Stimulated activated naive CD8-positive, alpha-beta T cell treated with anti-CD3 and anti-CD28 coated beads, Interleukin-15, Interleukin-2, amounts not matched to agents 100 ng/mL and 50 ng/mL, for 24 hours (primary cell): ENCODE data around the gene SLAMF9.

Experiments
- H3K27ac Mint-ChIP-seq: one replicate; pipeline ENCODE4 v1.8.0; 2021; ENCODE audit warnings: mild to moderate bottlenecking, mixed read lengths
- H3K27me3 Mint-ChIP-seq: one replicate; pipeline ENCODE4 v1.8.0; 2021; ENCODE audit warnings: mixed read lengths
- H3K36me3 Mint-ChIP-seq: one replicate; pipeline ENCODE4 v1.8.0; 2021; ENCODE audit warnings: low read depth, mixed read lengths
- H3K4me1 Mint-ChIP-seq: one replicate; pipeline ENCODE4 v1.8.0; 2021; ENCODE audit warnings: low read depth, mixed read lengths
- H3K4me3 Mint-ChIP-seq: one replicate; pipeline ENCODE4 v1.8.0; 2021; ENCODE audit warnings: mild to moderate bottlenecking, mixed read lengths
- H3K9me3 Mint-ChIP-seq: one replicate; pipeline ENCODE4 v1.8.0; 2021; ENCODE audit warnings: mixed read lengths

The SLAMF9 gene

DNA sequence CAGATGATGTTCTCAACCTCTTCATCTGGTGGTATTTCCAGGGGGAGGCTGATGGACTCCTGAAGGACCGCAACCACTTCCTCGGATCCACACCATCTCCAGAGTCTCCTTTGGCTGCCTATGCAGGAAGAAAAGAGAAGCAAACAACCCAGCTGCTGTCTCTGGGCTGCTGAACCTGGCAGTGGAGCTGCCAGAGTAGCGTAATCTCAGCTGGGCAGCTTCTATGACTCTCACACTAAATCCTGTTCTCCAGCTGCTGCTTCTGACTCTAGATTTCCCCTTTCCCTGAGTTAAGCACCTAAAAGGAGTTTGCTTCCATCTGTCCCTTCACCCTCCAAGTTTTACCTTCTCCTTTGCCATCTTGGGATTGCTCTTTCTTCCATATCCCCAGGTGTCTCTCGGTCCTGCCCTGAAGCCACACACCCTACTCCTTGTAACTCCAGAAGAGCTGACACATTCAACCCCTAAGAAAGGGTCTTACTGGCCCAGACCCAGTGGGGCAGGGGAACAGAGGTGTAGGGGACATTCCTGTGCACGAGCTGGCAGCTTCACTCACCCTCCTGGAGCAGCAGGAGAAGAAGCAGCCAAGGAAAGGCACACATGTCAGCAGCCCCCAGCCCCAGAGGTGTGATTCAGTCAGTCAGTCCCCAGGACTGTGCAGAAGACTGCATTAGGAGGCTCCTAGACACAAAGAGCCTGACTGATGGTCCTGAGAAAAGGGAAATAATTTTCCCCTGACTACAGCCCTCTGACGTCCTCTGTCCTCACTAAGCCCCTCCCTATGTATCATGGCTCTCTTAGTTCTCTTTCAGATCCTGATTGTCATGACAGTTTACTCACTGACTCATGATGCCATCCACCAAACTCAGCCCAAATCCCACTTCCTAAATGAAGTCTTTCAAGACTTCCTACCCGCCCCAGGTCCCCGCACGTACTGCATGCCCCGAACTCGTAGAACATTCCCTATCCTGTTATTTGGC, at the start of gene SLAMF9:
Gene SLAMF9 (minus strand): TSS at position 702 of the 980 bp plus-strand sequence. CDS start 100 bp downstream, at position 602.
- no peaks in the 10 kb centered on the region for H3K36me3 Mint-ChIP-seq
- H3K4me1 Mint-ChIP-seq: no peaks in the 10 kb centered on the region
- no peak within 1 kb of the TSS for H3K27ac Mint-ChIP-seq
- H3K9me3 Mint-ChIP-seq: no peaks in the 10 kb centered on the region
- peaks cover 16% of the 10 kb centered on the region for H3K27me3 Mint-ChIP-seq
- no peak within 1 kb of the TSS for H3K4me3 Mint-ChIP-seq

- no peak overlapping the region for H3K4me3 Mint-ChIP-seq
- H3K27me3 Mint-ChIP-seq: peaks cover 15% of the 10 kb centered on the region
- H3K36me3 Mint-ChIP-seq: no peaks in the 10 kb centered on the region
- H3K9me3 Mint-ChIP-seq: no peaks in the 10 kb centered on the region
- H3K4me1 Mint-ChIP-seq: no peaks in the 10 kb centered on the region
- H3K27ac Mint-ChIP-seq: no peak overlapping the region
Observed at GRCh38 chr1:160001440-160001839, 47.4 kb upstream of the SLAMF9 start.

DNA sequence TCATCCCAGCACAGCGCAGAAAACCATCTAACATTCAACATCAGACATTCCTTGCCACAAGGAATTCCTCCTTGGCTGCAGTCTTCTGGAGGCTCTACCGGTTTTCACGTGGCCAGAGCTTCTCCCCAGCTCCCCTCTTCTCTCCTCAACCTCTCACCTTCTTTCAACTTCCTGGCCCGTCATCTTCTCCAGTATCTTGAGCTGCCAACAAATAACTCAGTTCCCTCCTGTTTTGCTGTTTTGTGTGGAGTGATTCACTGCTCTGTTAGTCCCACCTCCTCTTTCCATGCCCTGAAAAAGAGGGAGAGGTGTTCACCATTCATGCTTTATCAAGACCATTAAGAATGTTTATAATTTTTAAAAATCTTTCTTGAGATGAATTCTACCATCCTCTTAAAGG, 45.2 kb upstream of the SLAMF9 start:
- H3K4me3 Mint-ChIP-seq: no peak overlapping the region
- no peaks in the 10 kb centered on the region for H3K36me3 Mint-ChIP-seq
- H3K27me3 Mint-ChIP-seq: peaks cover 17% of the 10 kb centered on the region
- H3K4me1 Mint-ChIP-seq: no peaks in the 10 kb centered on the region
- no peak overlapping the region for H3K27ac Mint-ChIP-seq
- H3K9me3 Mint-ChIP-seq: no peaks in the 10 kb centered on the region

DNA sequence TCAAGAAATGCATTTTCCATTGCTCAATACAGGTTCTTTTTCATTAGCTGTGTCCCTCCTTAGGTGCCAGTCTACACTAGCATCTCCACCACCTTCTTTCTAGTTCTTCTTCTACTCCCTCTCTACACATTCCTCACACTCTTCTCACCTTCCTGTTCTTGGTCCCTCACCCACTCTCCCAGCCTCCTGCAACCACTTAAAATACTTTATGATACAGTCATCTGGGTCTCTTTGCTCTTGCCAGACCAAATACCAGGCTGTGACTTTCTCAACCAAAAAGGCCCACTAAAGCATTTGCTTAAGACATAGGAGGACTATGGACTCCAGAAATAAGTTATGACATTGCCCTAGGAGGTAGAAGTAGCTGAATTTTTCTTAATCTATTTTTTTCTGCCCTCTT, 42.6 kb upstream of the SLAMF9 start:
- H3K36me3 Mint-ChIP-seq: no peaks in the 10 kb centered on the region
- H3K9me3 Mint-ChIP-seq: no peaks in the 10 kb centered on the region
- peaks cover 1% of the 10 kb centered on the region for H3K4me1 Mint-ChIP-seq
- no peak overlapping the region for H3K27ac Mint-ChIP-seq
- no peak overlapping the region for H3K4me3 Mint-ChIP-seq
- H3K27me3 Mint-ChIP-seq: peaks cover 26% of the 10 kb centered on the region

DNA sequence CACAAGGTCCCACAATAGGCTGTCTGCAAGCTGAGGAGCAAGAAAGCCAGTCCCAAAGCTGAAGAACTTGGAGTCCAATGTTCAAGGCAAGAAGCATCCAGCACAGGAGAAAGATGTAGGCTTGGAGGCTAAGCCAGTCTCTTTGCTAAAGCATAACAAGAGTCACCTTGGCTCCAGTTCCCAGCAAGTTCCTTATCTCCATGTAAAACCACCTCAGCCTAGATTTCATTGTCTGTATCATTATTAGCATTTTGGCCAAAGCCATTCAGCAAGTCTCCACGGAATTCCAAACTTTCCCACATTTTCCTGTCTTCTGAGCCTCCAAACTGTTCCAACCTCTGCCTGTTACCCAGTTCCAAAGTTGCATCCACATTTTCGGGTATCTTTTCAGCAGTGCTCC, 40.9 kb upstream of the SLAMF9 start:
- Mint-ChIP-seq H3K4me3 (no peak overlapping the region), H3K36me3 (no peaks in the 10 kb centered on the region), H3K4me1 (peaks cover 9% of the 10 kb centered on the region), H3K9me3 (no peaks in the 10 kb centered on the region), H3K27me3 (peaks cover 33% of the 10 kb centered on the region), H3K27ac (no peak overlapping the region)

DNA sequence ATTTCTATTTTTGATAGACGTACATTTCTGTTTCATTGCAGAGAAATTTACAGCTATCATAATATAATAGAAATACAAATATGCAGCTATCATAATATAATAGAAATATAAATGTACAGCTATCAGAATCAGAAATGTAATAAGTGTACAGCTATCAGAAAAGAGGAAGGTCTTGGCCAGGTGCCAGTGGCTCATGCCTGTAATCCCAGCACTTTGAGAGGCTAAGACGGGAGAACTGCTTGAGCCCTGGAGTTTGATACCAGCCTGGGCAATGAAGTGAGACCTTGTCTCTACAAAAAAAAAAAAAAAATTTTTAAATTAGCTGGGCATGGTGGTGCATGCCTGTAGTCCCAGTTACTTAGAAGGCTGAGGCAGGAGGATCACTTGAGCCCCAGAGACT, 39.9 kb upstream of the SLAMF9 start:
- H3K27ac Mint-ChIP-seq: no peak overlapping the region
- no peaks in the 10 kb centered on the region for H3K9me3 Mint-ChIP-seq
- H3K4me3 Mint-ChIP-seq: no peak overlapping the region
- peaks cover 9% of the 10 kb centered on the region for H3K4me1 Mint-ChIP-seq
- H3K36me3 Mint-ChIP-seq: no peaks in the 10 kb centered on the region
- H3K27me3 Mint-ChIP-seq: peaks cover 34% of the 10 kb centered on the region

- H3K9me3 Mint-ChIP-seq: no peaks in the 10 kb centered on the region
- H3K4me1 Mint-ChIP-seq: peaks cover 9% of the 10 kb centered on the region
- peaks cover 22% of the 10 kb centered on the region for H3K27me3 Mint-ChIP-seq
- H3K27ac Mint-ChIP-seq: no peak overlapping the region
- H3K4me3 Mint-ChIP-seq: no peak overlapping the region
- no peaks in the 10 kb centered on the region for H3K36me3 Mint-ChIP-seq
Observed at GRCh38 chr1:159992161-159992560, 38.1 kb upstream of the SLAMF9 start.

DNA sequence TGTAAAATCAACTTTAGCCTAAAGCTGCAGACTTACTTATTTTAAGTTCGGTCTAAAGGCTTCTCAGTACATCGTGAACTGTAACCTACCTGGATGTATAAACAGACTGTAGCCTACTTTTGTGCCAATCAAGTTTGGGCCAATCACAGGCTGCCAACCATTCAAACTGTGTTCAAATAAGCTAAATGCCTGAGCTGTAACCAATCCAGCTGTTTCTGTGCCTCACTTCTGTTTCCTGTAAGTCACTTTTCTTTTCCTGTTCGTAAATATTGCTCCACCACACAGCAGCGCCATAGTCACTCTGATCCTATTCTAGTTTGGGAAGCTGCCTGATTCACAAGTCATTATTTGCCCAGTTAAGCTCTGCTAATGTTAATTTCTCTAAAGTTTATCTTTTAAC, 37.5 kb upstream of the SLAMF9 start:
- H3K27ac Mint-ChIP-seq: no peak overlapping the region
- no peaks in the 10 kb centered on the region for H3K36me3 Mint-ChIP-seq
- peaks cover 20% of the 10 kb centered on the region for H3K27me3 Mint-ChIP-seq
- no peak overlapping the region for H3K4me3 Mint-ChIP-seq
- no peaks in the 10 kb centered on the region for H3K9me3 Mint-ChIP-seq
- peaks cover 9% of the 10 kb centered on the region for H3K4me1 Mint-ChIP-seq

GRCh38 chr1:159990005-159990404, 36.0 kb upstream of the SLAMF9 start:
- no peaks in the 10 kb centered on the region for H3K36me3 Mint-ChIP-seq
- no peak overlapping the region for H3K4me3 Mint-ChIP-seq
- peaks cover 17% of the 10 kb centered on the region for H3K27me3 Mint-ChIP-seq

DNA sequence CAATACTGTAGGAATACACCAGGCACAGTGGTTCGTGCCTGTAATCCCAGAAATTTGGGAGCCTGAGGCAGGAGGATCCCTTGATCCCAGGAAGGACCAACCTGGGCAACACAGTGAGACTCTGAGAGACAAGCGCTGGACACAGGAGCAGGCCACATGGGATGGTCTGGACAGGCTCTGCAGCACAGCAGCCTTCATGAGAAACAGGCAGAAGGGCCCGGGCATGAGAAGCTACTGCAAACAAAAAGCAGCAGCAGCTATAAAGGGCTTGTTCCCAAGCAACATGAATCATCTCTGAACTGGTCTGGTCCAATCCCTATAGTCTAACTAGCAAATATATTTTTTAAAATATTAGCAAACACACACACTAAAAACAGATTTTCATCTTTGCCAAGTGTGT, 35.5 kb upstream of the SLAMF9 start:
- Mint-ChIP-seq H3K4me1 (peaks cover 9% of the 10 kb centered on the region), H3K36me3 (no peaks in the 10 kb centered on the region), H3K27ac (no peak overlapping the region), H3K9me3 (no peaks in the 10 kb centered on the region), H3K27me3 (peaks cover 17% of the 10 kb centered on the region), H3K4me3 (no peak overlapping the region)

More at GRCh38 chr1:159990005-159990404, 36.0 kb upstream of the SLAMF9 start:
- peaks cover 9% of the 10 kb centered on the region for H3K4me1 Mint-ChIP-seq
- no peak overlapping the region for H3K27ac Mint-ChIP-seq
- no peaks in the 10 kb centered on the region for H3K9me3 Mint-ChIP-seq

GRCh38 chr1:159988006-159988405, 34.0 kb upstream of the SLAMF9 start:
- Mint-ChIP-seq H3K36me3 (no peaks in the 10 kb centered on the region), H3K4me3 (no peak overlapping the region), H3K27me3 (peaks cover 22% of the 10 kb centered on the region), H3K4me1 (peaks cover 9% of the 10 kb centered on the region), H3K9me3 (no peaks in the 10 kb centered on the region), H3K27ac (no peak overlapping the region)

- Mint-ChIP-seq H3K9me3 (no peaks in the 10 kb centered on the region), H3K4me1 (peaks cover 9% of the 10 kb centered on the region), H3K4me3 (no peak overlapping the region), H3K27ac (no peak overlapping the region), H3K36me3 (no peaks in the 10 kb centered on the region), H3K27me3 (peaks cover 20% of the 10 kb centered on the region)
Observed at GRCh38 chr1:159987186-159987585, 33.1 kb upstream of the SLAMF9 start.

DNA sequence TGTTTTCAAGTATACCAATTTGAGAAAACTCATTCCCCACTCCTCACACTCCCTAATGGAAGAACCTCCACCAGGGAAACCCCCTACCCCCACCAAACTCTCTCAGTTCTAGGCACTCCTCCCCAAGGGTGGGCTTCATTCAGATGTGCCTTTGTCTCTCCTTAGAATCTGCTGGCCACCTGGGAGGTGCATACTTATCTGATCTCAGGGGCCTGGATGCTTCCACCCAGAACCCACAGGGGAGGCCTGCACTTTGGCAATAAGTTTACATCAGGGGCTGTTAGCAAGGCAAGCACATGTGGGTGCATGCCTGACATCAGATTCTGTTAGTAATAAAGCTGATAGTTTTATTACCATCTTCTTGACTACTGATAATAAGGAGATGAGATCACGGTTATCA, 32.5 kb upstream of the SLAMF9 start:
- Mint-ChIP-seq H3K4me3 (no peak overlapping the region), H3K4me1 (peaks cover 7% of the 10 kb centered on the region), H3K27me3 (peaks cover 20% of the 10 kb centered on the region), H3K27ac (no peak overlapping the region), H3K36me3 (no peaks in the 10 kb centered on the region), H3K9me3 (no peaks in the 10 kb centered on the region)

GRCh38 chr1:159986093-159986492, 32.1 kb upstream of the SLAMF9 start:
- no peaks in the 10 kb centered on the region for H3K36me3 Mint-ChIP-seq
- peaks cover 17% of the 10 kb centered on the region for H3K27me3 Mint-ChIP-seq
- no peak overlapping the region for H3K4me3 Mint-ChIP-seq

DNA sequence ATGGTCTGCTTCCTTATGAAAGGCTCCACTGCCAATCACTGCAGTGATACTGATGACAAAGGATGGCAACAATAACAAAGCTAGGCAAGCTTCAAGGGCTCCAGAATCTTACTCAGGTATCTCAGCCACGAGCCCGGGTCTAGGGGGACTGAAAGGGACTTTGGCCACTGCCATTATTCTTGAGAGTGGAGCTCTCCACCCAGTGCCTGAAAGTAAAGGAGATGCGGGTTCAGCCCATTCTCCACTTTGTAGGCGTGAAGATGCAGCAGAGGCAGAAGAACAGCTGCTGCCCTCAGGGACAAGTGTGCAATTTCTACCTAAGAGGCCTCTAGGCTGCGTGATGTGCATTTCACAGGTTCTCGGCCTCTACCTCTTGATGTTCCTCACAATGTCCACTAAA, 31.4 kb upstream of the SLAMF9 start:
- Mint-ChIP-seq H3K4me1 (no peaks in the 10 kb centered on the region), H3K36me3 (no peaks in the 10 kb centered on the region), H3K27me3 (peaks cover 17% of the 10 kb centered on the region), H3K4me3 (no peak overlapping the region), H3K9me3 (no peaks in the 10 kb centered on the region), H3K27ac (no peak overlapping the region)

More at GRCh38 chr1:159986093-159986492, 32.1 kb upstream of the SLAMF9 start:
- H3K4me1 Mint-ChIP-seq: peaks cover 2% of the 10 kb centered on the region
- H3K27ac Mint-ChIP-seq: no peak overlapping the region
- H3K9me3 Mint-ChIP-seq: no peaks in the 10 kb centered on the region

GRCh38 chr1:159983681-159984080, 29.6 kb upstream of the SLAMF9 start:
- H3K27ac Mint-ChIP-seq: no peak overlapping the region
- no peaks in the 10 kb centered on the region for H3K4me1 Mint-ChIP-seq
- no peaks in the 10 kb centered on the region for H3K9me3 Mint-ChIP-seq
- no peaks in the 10 kb centered on the region for H3K36me3 Mint-ChIP-seq
- peaks cover 25% of the 10 kb centered on the region for H3K27me3 Mint-ChIP-seq
- H3K4me3 Mint-ChIP-seq: no peak overlapping the region
